T47D (cell line): ENCODE results near the gene CTNNBL1.
A peak's percentile ranks its signal among the peaks of the same experiment; 100 is the strongest.

ENCODE experiments used
- DNase-seq, 2 experiments: peaks; one replicate each; pipeline versions ENCODE4 v3.0.0 to v3.0.0-alpha.2; 2011 to 2012; ENCODE audit warnings: low read depth in 1 of 2, low spot score in 1 of 2
- JUND ChIP-seq: IDR thresholded peaks from 2 replicates; pipeline ENCODE4 v1.6.1; 2012; ENCODE audit warnings: low read depth
- in situ Hi-C: cut with HindIII; loops from 2 replicates; pipeline ENCODE4 v1.10.0; 2016; ENCODE audit warnings: low sequenced_read_pairs, low pct_unique_long_range_greater_than_20kb

CTNNBL1 gene

GRCh38 chr20:37885593-37886503 is 192.0 kb downstream of the CTNNBL1 start:
- in situ Hi-C loops: no loop called here
- no peak for DNase-seq
- no peak for TF ChIP-seq JUND

- in situ Hi-C loops: no loop called here
- TF ChIP-seq JUND: no peak
- DNase-seq: no peak
Observed at GRCh38 chr20:37886851-37887297, 193.0 kb downstream of the CTNNBL1 start.

DNA sequence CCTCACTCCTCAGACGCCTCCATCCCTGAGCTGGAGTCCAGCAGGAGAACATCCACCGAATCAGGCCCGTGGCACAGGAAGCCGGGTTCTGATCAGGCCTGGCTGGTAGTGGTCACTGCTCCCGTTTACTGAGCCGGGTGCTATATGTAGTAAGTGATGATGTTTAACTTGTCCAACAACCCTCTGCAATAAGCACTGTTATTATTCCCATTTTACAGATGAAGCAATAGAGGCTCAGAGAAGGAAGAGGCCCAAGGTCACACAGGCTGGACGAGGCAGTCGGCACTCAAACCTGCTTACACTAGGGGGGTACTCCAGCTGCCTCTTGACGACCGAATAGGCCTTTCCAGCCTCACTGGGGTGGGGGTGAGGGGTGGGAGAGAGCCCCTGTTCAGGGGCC is 194.8 kb downstream of the CTNNBL1 start:
- no peak for DNase-seq
- TF ChIP-seq JUND: no peak
- in situ Hi-C loops: no loop called here

DNA sequence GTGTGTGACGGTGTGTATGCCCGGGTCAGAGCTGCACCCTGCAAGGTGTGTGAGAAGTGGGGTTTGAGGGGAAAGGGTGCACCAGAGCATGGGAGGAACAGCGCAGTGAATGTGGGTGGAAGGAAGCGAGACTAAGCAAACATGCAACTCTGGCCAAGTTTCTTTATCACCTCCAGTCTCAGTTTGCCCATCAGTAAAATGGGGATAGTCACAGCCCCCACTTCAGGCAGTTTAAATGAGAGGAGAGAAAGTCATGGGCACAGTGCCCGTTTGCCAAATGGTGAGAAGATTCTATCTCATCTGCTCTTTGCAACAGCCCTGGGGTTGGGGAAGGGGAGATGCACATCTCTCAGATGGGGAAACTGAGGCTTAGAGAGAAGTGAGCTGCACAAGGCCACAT is 196.3 kb downstream of the CTNNBL1 start:
- no peak for DNase-seq
- TF ChIP-seq JUND: no peak
- in situ Hi-C loops: no loop called here

DNA sequence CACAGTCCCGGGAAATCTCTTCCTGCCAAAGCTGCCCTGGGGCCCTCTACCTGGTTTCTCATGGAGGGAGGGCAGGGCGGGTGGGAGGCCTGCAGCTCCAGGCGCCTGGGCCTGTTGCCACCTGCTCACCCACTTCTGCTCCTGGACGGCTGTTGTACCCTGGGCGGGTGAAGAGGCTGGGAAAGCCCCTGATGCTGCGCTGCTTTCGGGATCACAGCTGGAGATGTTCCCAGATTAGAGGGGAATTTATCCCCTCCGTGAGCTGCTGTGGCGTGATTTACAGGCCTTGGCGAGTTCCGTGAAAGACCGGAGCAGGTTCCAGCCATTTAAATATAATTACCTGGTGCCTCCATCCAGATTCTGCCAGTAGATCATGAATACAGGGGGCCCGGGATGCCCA is 196.8 kb downstream of the CTNNBL1 start:
- in situ Hi-C loops: no loop called here
- no peak for TF ChIP-seq JUND
- no peak for DNase-seq

GRCh38 chr20:37892001-37892400 is 198.2 kb downstream of the CTNNBL1 start:
- TF ChIP-seq JUND: no peak
- DNase-seq: peak in 1 of 2 experiments; percentile 51
- in situ Hi-C loops: no loop called here

GRCh38 chr20:37893566-37894241 is 199.9 kb downstream of the CTNNBL1 start:
- in situ Hi-C loops: no loop called here
- no peak for DNase-seq
- TF ChIP-seq JUND: no peak

DNA sequence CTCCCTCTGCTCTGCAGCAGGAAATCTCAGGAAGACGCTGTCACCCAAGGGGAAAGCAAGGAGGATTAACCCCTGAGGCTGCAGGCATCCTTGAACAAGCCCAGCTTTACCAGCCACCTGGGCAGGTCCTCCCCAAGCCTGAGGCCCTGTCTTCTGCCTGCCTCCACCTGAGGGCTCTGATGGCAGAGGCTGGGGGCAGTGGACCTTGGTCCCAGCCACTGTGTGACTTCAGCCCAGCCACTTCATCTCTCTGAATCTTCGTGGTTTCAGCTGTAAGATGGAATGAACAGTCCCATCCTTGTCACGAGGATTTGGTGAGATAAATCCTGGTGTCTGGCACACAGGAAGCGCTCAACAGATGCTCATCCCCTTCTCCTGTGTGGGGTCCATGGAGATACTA is 200.6 kb downstream of the CTNNBL1 start:
- in situ Hi-C loops: no loop called here
- no peak for TF ChIP-seq JUND
- DNase-seq: no peak

DNA sequence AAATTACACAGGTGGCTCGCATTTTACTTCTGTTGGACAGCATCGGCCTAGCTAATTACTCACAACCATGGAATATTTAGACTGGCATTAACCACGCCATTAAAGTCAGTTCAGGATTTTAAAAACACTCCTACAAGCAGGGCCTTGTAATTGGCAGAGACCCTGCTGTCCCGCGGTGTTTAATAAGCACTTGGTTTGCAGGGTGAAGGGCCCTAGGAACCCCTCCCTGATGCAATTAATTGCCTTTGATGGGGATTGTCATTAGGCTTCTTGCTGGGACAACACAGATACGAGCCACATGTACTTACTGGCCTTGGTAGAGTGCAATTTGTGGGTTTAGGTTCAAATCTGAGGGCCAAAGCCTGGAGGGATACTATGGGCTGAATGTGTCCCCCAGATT is 201.3 kb downstream of the CTNNBL1 start:
- DNase-seq: no peak
- in situ Hi-C loops: no loop called here
- TF ChIP-seq JUND: no peak

- in situ Hi-C loops: no loop called here
- TF ChIP-seq JUND: no peak
- DNase-seq: no peak
Observed at GRCh38 chr20:37896932-37897548, 203.2 kb downstream of the CTNNBL1 start.

DNA sequence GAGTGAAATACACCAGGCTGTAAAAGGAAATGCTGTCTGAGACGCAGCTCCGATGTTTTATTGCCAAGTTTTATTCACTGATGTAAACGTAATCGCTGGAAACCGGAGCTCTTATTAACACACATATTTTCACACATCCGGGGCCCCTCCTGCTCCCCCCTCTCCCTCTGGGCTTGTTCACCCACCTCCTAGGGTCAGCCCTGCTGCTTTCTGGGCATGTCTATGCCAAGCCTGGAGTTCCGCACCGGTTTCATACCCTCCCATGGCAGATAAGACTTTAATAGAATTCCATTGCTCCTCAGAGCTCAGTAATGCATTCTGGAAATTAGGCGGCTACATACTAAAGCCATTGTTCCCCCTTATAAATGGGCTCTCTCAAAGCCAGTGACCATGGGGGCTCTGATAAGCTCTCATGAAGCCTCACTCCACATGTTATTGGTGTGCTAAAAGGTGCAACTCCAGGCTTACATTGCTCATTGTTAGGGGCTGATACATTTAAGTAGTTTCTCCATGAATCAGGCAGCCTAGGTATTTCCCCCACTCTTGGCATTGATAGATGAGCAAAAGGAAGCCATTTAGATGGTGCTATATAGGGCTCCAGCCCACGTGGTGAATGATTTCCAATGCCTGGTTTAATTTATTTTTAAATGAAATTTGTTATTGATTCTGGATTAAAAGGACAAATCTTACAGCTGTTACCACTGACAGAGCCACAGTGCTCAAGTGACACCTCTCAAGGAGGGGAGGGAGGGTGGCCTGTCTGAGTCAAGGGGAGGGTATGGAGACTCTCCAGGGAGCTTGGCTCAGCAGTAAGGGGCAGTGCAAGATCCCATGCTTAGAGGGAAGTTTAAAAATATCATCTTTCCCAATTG is 204.6 kb downstream of the CTNNBL1 start:
- no peak for DNase-seq
- in situ Hi-C loops: no loop called here
- no peak for TF ChIP-seq JUND
